SK-N-SH treated with all-trans-retinoic acid at 6 μM for 48 hours (cell line): ENCODE measurements around the gene HIP1.
"Not testable (repeated sequence)": the region's sequence is repeated elsewhere in the genome, so short reads cannot be mapped to it uniquely, and the experiment has no call there.

Experiments used
- ATAC-seq: fragments of 200-7000 bp; cut with Tn5 transposase; 3 replicates; pipeline ENCODE4 v1.9.1; 2020; ENCODE audit warnings: mild to moderate bottlenecking, moderate library complexity
- ARNTL ChIP-seq: fragments of 450-650 bp; formaldehyde crosslinking; IDR thresholded peaks from 2 replicates; pipeline ENCODE4 v1.5.0; 2020; ENCODE audit warnings: low read depth, mild to moderate bottlenecking, moderate library complexity, borderline replicate concordance
- BACH2 ChIP-seq: fragments of 250-450 bp; sonication (Bioruptor Pico); IDR thresholded peaks from 2 replicates; pipeline ENCODE4 v1.9.0; 2021; ENCODE audit warnings: mild to moderate bottlenecking, borderline replicate concordance
- CSDC2 ChIP-seq: fragments of 250-450 bp; sonication (Bioruptor Pico); IDR thresholded peaks from 2 replicates; pipeline ENCODE4 v1.5.0; 2020; ENCODE audit warnings: mild to moderate bottlenecking, moderate library complexity
- CSRNP3 ChIP-seq: fragments of 250-450 bp; sonication (Bioruptor Pico); IDR thresholded peaks from 2 replicates; pipeline ENCODE4 v1.5.1; 2021; ENCODE audit warnings: mild to moderate bottlenecking, moderate library complexity
- ESRRG ChIP-seq: fragments of 250-450 bp; sonication (Bioruptor Pico); IDR thresholded peaks from 2 replicates; pipeline ENCODE4 v1.6.1; 2021; ENCODE audit warnings: mild to moderate bottlenecking
- GLIS3 ChIP-seq: fragments of 250-450 bp; sonication (Bioruptor Pico); IDR thresholded peaks from 2 replicates; pipeline ENCODE4 v1.5.0; 2020; ENCODE audit warnings: mild to moderate bottlenecking, moderate library complexity
- ISL1 ChIP-seq: fragments of 250-450 bp; sonication (Bioruptor Pico); IDR thresholded peaks from 2 replicates; pipeline ENCODE4 v2.1.2; 2022; ENCODE audit warnings: mild to moderate bottlenecking, moderate library complexity
- OSR1 ChIP-seq: fragments of 250-450 bp; sonication (Bioruptor Pico); IDR thresholded peaks from 2 replicates; pipeline ENCODE4 v1.8.0; 2022; ENCODE audit warnings: moderate library complexity, mild to moderate bottlenecking, inconsistent platforms
- POU6F1 ChIP-seq: fragments of 250-450 bp; sonication (Bioruptor Pico); IDR thresholded peaks from 2 replicates; pipeline ENCODE4 v1.8.0; 2021; ENCODE audit warnings: low read depth, mild to moderate bottlenecking, moderate library complexity, borderline replicate concordance
- PPARA ChIP-seq: fragments of 250-450 bp; sonication (Bioruptor Pico); IDR thresholded peaks from 2 replicates; pipeline ENCODE4 v1.5.0; 2020; ENCODE audit warnings: mild to moderate bottlenecking, borderline replicate concordance
- RARB ChIP-seq: fragments of 250-450 bp; sonication (Bioruptor Pico); IDR thresholded peaks from 2 replicates; pipeline ENCODE4 v1.8.0; 2021; ENCODE audit warnings: mild to moderate bottlenecking, moderate library complexity
- SNAI2 ChIP-seq: fragments of 250-450 bp; sonication (Bioruptor Pico); IDR thresholded peaks from 2 replicates; pipeline ENCODE4 v1.5.0; 2020; ENCODE audit warnings: mild to moderate bottlenecking, moderate library complexity
- TCF4 ChIP-seq: fragments of 250-450 bp; sonication (Bioruptor Pico); IDR thresholded peaks from 2 replicates; pipeline ENCODE4 v1.8.0; 2021; ENCODE audit warnings: mild to moderate bottlenecking, moderate library complexity, borderline replicate concordance
- TOX ChIP-seq: fragments of 250-450 bp; sonication (Bioruptor Pico); IDR thresholded peaks from 2 replicates; pipeline ENCODE4 v1.8.0; 2021; ENCODE audit warnings: mild to moderate bottlenecking, moderate library complexity, borderline replicate concordance
- TSHZ2 ChIP-seq: fragments of 250-450 bp; sonication (Bioruptor Pico); IDR thresholded peaks from 2 replicates; pipeline ENCODE4 v1.5.0; 2020; ENCODE audit warnings: mild to moderate bottlenecking, moderate library complexity
- ZC3H10 ChIP-seq: fragments of 250-450 bp; sonication (Bioruptor Pico); IDR thresholded peaks from 2 replicates; pipeline ENCODE4 v1.5.1; 2021; ENCODE audit warnings: mild to moderate bottlenecking, moderate library complexity
- ZFP3 ChIP-seq: fragments of 250-450 bp; sonication (Bioruptor Pico); IDR thresholded peaks from 2 replicates; pipeline ENCODE4 v1.5.0; 2020; ENCODE audit warnings: mild to moderate bottlenecking, moderate library complexity
- ZFP30 ChIP-seq: fragments of 450-650 bp; formaldehyde crosslinking; IDR thresholded peaks from 2 replicates; pipeline ENCODE4 v1.5.0; 2022; ENCODE audit warnings: mild to moderate bottlenecking, moderate library complexity
- ZNF565 ChIP-seq: fragments of 450-650 bp; formaldehyde crosslinking; conservative IDR thresholded peaks from 2 replicates; pipeline ENCODE4 v1.5.0; 2020; ENCODE audit warnings: low read depth, mild to moderate bottlenecking, moderate library complexity
- ZNF8 ChIP-seq: fragments of 450-650 bp; formaldehyde crosslinking; IDR thresholded peaks from 2 replicates; pipeline ENCODE4 v1.5.0; 2020; ENCODE audit warnings: mild to moderate bottlenecking, moderate library complexity

The HIP1 gene

GRCh38 chr7:75572814-75573213, 165.9 kb downstream of the HIP1 start:
- no peak for TF ChIP-seq SNAI2 (CRISPR knock-in tag)
- TF ChIP-seq TSHZ2 (CRISPR knock-in tag), result no peak
- no peak for TF ChIP-seq POU6F1
- no peak for TF ChIP-seq BACH2
- no peak for TF ChIP-seq CSRNP3 (CRISPR knock-in tag)
- no peak for TF ChIP-seq ARNTL
- ATAC-seq, result no peak

GRCh38 chr7:75572396-75572795, 166.3 kb downstream of the HIP1 start:
- no peak for ATAC-seq
- no peak for TF ChIP-seq ZNF8 (CRISPR knock-in tag)
- TF ChIP-seq RARB (CRISPR knock-in tag), result no peak
- TF ChIP-seq ISL1 (CRISPR knock-in tag), result no peak
- no peak for TF ChIP-seq ESRRG (CRISPR knock-in tag)
- no peak for TF ChIP-seq CSRNP3 (CRISPR knock-in tag)
- no peak for TF ChIP-seq ZC3H10 (CRISPR knock-in tag)
- TF ChIP-seq ARNTL, result no peak
- no peak for TF ChIP-seq SNAI2 (CRISPR knock-in tag)
- TF ChIP-seq OSR1 (CRISPR knock-in tag), result no peak
- no peak for TF ChIP-seq TOX (CRISPR knock-in tag)
- no peak for TF ChIP-seq ZFP3 (CRISPR knock-in tag)
- no peak for TF ChIP-seq TSHZ2 (CRISPR knock-in tag)
- no peak for TF ChIP-seq POU6F1

- TF ChIP-seq GLIS3 (CRISPR knock-in tag) (no peak), TCF4 (CRISPR knock-in tag) (no peak), ZNF8 (CRISPR knock-in tag) (no peak), OSR1 (CRISPR knock-in tag) (no peak), BACH2 (no peak), ZFP3 (CRISPR knock-in tag) (no peak), ESRRG (CRISPR knock-in tag) (no peak), ARNTL (no peak), POU6F1 (no peak), SNAI2 (CRISPR knock-in tag) (no peak), CSDC2 (CRISPR knock-in tag) (no peak), ZFP30 (CRISPR knock-in tag) (no peak), ZNF565 (CRISPR knock-in tag) (no peak), ZC3H10 (CRISPR knock-in tag) (no peak), CSRNP3 (CRISPR knock-in tag) (no peak), PPARA (no peak), RARB (CRISPR knock-in tag) (no peak)
- ATAC-seq, result no peak
These were observed 167.5 kb downstream of the HIP1 start for GRCh38 chr7:75571209-75571608.

- not testable (repeated sequence) for ATAC-seq
These were observed 169.0 kb downstream of the HIP1 start for GRCh38 chr7:75569629-75570282.
